Thyroid gland (tissue), 4 donors: Measurements from ENCODE around the gene ELF5.

Source experiments
- POLR2A ChIP-seq, 2 donors: fragments of 450-650 bp; IDR thresholded peaks; one replicate each; pipeline ENCODE4 v1.6.1; 2017; ENCODE audit warnings: antibody characterized with exemption in 2 of 2, mild to moderate bottlenecking in 2 of 2, moderate library complexity in 1 of 2
- TF ChIP-seq, protein P1 (sequence below), 6 experiments: fragments of 200-600 bp in 3 of 6; fragments of 450-650 bp in 3 of 6; sonication (generic) in 3 of 6; IDR thresholded peaks; one replicate each; pipeline ENCODE4 v1.5.1; 2016 to 2019; ENCODE audit warnings: antibody characterized with exemption in 6 of 6, mild to moderate bottlenecking in 2 of 6, inconsistent platforms in 1 of 6, moderate library complexity in 1 of 6

DNA sequence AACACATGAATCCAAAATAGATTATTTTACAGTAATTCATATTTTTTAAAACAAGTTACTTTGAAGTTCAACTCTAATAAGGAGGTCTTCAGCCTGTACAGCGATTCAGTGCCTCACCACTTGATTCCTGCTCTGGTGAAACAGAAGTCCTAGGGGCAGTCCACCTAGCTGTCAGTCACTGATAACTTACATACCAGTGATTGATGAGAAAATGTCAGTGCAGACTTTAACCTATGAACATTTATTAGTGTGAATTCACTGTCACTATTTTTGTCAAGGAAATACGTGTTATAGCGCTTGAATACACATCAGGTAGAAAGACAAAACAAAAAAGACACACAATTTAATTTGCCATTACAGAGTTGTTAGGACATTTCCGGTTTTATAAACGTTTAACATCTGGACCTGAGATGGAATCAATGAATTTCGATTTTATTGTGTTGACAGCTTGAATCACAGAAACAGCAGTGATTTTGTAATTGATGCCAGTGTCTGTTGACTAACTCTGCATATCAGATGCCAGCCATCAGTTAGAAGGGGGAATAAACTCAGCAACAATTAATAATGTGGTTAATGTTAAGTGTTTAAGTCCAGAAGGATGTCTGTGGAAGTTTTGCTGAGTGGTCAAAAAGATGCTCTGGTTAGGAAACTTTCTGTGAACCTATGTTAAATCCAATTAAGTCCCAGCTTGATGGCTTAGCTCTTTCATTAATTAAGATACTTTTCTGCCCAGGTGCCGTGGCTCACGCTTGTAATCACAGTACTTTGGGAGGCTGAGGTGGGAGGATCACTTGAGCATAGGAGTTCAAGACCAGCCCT, 34.5 kb downstream of the ELF5 start:
- TF ChIP-seq POLR2A (IDR thresholded peaks at IDR 0.05), result no peak
- TF ChIP-seq, protein P1, sequence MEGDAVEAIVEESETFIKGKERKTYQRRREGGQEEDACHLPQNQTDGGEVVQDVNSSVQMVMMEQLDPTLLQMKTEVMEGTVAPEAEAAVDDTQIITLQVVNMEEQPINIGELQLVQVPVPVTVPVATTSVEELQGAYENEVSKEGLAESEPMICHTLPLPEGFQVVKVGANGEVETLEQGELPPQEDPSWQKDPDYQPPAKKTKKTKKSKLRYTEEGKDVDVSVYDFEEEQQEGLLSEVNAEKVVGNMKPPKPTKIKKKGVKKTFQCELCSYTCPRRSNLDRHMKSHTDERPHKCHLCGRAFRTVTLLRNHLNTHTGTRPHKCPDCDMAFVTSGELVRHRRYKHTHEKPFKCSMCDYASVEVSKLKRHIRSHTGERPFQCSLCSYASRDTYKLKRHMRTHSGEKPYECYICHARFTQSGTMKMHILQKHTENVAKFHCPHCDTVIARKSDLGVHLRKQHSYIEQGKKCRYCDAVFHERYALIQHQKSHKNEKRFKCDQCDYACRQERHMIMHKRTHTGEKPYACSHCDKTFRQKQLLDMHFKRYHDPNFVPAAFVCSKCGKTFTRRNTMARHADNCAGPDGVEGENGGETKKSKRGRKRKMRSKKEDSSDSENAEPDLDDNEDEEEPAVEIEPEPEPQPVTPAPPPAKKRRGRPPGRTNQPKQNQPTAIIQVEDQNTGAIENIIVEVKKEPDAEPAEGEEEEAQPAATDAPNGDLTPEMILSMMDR (IDR thresholded peaks at IDR 0.05), result no peak
